Cardiac septum (tissue), 1 donor: ENCODE measurements around the gene TRMT10A. TPM values are rescaled to one million over a fixed set of nuclear protein-coding genes. Genes with fewer than 3 reads are reported as not detected.

Experiments used
- DNase-seq: peaks from one replicate; pipeline ENCODE4 v3.0.0-alpha.2; 2020; ENCODE audit warnings: low spot score
- intact Hi-C: fragments of 100-400 bp; cut with DNase I; formaldehyde crosslinking; loops from one replicate; pipeline ENCODE4 v1.14.0; 2022
- long read RNA-seq: library from polyadenylated mRNA; unstranded; transcript quantifications from one replicate; pipeline ENCODE4 v2.0.0, GENCODE V29; 2021
- total RNA-seq: library from RNA; stranded (reverse); fragmentation: NEBNext Ultra II Directional; extraction: Animal tissue kit (Norgen Biotek cat#: 25700); gene quantifications from one replicate; pipeline ENCODE4 v1.2.1, GENCODE V29; 2021
- donor health status: DM: no; HTN: no; CAD: no.

Gene TRMT10A, protein sequence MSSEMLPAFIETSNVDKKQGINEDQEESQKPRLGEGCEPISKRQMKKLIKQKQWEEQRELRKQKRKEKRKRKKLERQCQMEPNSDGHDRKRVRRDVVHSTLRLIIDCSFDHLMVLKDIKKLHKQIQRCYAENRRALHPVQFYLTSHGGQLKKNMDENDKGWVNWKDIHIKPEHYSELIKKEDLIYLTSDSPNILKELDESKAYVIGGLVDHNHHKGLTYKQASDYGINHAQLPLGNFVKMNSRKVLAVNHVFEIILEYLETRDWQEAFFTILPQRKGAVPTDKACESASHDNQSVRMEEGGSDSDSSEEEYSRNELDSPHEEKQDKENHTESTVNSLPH
- 2.7 TPM for total RNA-seq
- long read RNA-seq, partial matches to known transcripts, result 1 of 9 reads
- long read RNA-seq, other reads (novel, unspliced or antisense), result 3 of 9 reads

DNA sequence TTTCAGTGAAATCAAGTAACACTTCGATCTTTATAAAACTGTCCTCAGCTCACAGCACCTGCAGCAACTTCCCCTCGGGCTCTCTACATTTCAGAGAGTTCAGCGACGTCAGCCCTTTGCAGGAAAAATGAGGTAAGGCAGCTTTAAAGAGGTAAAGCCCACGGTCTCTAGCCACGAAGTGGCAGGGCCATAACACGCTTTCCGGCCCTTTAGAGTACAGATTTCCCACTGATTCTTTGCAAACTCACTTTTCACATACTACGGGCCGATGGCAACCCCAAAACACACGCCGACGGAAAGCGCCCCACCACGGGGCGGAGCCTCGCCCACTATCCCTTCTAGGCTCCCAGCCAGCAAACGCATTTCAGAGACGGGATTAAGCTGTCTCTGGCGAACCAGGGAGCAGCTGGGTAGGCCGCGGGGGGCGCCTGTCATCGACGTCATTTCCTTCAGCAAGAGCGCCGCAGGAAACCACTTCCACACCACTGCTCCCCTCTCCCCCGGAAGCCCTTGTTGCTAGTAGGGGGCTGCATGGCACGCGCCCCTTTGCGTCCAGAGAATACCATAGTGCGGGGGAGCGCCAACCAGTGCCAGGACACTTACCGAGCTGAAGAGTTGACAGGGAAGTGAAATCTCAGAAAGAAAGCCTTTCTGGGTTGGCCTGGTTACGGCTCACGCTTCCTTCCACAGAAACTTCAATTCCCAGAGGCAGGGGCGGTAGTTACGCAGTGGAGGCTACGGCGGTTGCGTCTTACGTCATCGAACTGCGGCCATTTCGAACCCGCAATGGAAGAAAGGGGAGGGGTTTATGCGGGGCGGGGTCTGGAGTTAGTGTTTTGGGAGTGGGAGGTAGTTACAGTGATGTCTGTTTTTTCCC is at the start of gene TRMT10A:
TSS of gene TRMT10A (minus strand) at position 730 of the 877 bp plus-strand sequence. CDS start 4,701 bp downstream, outside the sequence.
- intact Hi-C loops, result loop anchor here (2.0 to 5.0 kb wide), 3 partner anchors 159 to 387 kb away; partner anchors contain the start of genes H2AZ1 and LAMTOR3

DNA sequence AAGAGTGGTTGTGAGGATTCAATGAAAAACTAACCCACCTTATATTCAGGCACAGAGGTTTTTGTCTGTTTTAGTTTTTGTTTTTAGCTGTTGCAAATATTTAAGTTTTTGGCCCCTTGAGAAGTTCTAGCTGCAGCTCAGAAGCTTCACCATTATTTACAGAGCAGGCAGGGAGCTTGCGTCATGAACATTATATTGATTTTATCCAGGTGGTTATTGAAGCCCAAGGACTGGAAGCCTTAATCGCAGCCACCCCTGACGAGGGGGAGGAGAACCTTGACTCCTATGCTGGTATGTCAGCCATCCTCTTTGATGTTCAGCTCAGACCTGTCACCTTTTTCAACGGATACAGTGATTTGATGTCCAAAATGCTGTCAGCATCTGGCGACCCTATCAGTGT is 48.9 kb upstream of the TRMT10A start:
- DNase-seq, result no peak
- intact Hi-C loops, result loop anchor here (10.0 kb wide), 1 partner anchor 112 kb away; no protein-coding TSS in a partner anchor

More for the DNA sequence above, at the start of gene TRMT10A:
- DNase-seq, result peak; percentile 98

DNA sequence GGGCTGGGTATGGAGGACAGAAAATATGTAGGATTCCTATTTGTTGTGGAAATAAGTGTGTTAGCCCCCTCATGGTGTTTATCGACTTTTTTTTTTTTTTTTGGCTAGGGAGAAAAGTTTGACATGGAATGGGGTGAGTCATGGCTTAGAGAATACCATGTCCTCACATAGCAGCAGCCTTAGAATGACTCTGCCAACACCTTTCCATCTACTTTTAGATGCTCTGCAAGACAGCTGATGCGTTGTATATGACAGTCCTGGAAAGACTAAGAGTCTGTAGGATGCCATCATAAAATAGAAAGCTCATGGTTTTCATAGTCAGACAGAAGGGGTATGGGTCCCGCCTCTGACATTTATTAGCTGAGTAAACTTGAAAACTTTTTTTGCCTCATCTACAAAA is 48.4 kb upstream of the TRMT10A start:
- DNase-seq, result no peak
- intact Hi-C loops, result loop anchor here (10.0 kb wide), 1 partner anchor 113 kb away; no protein-coding TSS in a partner anchor

DNA sequence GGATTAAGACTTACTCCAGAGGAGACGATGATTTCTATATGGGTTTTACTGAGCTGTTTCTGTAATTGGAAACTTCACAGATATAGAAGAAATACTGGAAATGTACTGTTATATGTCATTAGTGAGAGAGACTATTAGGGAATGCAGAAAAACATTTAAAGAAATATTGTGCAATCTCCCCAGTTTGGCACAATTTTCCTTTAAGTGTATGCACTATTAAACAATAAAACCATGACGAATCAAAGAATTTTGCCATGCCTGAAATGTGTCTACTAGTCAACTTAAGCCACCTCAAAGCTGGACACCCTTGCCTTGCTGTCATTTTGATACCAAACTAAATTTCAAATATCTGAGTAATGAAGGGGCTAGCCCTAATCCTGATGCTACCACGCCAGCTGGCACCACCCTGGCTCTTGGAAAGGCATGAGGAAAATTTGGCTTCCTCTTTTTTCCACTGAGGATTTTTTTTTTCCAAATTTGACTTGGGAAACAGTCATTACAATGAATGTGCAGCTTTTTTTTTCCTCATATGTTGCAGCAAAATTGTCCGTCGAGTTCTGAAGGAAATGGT is 46.9 kb upstream of the TRMT10A start:
- intact Hi-C loops, result loop anchor here (10.0 kb wide), 1 partner anchor 114 kb away; no protein-coding TSS in a partner anchor
- no peak for DNase-seq

DNA sequence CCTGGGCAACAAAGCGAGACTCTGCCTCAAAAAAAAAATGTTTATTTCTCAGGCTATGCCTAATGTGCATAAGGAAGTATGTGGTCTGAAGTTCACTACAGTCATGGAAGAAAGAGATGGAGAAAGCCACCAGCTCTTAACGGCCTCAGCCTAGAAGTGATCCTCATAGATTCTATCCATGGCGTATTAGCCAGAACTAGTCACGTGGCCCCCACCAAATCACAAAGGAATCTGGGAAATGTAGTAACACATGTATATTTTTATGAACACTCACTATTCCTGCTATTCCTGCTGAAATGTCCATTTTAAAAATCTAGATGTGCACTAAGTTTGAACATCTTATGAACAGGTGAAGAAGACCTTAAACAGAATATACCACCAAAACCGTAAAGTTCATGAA is 44.6 kb upstream of the TRMT10A start:
- intact Hi-C loops, result no loop called here
- no peak for DNase-seq

DNA sequence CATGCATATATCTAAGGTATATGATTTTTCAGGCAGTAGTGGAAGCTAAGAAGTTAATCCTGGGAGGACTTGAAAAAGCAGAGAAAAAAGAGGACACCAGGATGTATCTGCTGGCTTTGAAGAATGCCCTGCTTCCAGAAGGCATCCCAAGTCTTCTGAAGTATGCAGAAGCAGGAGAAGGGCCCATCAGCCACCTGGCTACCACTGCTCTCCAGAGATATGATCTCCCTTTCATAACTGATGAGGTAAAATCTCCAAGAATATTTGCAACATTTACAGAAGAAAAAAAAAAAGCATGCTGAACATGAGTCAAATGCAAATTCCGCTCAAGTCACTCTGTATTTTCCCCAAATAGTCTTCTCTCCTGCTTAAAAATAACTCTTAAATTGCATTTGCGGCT is 42.9 kb upstream of the TRMT10A start:
- DNase-seq, result no peak
- intact Hi-C loops, result no loop called here

DNA sequence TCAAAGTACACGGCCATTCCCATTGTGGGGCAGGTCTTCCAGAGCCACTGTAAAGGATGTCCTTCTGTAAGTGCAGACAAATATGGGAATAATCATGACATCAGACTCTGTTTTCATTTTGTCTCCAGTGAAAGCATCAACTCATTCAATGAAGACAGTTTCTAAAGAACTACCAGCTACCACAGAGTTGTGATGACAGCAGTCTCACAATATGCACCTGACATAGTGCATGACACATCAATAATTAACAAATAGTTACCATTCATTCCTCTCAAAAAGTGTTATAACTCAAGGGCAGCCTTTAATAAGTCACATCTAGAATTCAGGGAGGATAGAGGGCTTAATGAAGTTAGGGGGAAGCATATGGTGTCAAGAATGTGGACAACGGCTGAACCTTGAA is 31.0 kb upstream of the TRMT10A start:
- DNase-seq, result no peak
- intact Hi-C loops, result no loop called here

DNA sequence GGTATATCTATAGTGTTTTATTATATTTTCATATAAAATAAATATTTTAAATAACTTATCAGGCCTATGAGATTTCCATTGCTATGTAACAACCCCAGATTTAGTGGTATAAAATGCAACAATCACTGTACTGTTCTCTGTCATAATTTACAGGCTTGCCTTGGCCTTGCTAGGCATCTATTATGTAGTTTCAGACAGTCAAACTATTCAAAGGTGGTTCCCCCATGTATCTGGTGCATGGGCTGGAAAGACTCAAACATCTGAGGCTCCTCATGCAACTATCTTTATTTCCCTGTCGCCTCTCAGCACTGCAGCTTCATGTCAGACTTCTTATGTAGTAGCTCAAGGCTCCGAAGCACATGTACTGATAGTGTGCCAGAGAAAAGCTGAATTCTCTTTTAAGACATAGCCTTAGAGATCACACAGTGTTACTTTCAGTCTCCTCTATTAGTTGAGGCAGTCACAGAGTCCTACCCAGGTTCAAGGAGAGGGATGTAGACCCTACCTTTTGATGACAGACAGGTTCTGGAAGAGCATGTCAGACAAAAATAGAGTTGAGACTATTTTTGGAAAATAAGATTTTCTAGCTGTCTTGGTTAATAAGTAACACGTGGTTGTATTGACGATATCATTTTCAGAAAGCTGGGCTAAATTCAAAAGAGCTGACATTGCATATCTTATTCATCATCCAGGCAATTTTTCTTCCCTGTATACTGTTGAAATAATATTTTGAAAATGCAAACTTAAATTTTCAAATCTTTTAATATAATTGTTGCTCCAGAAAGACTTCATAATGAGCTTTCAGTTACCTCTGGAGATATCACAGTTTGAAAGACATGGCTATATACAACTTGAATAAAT is 30.2 kb upstream of the TRMT10A start:
- DNase-seq, result no peak
- intact Hi-C loops, result no loop called here

DNA sequence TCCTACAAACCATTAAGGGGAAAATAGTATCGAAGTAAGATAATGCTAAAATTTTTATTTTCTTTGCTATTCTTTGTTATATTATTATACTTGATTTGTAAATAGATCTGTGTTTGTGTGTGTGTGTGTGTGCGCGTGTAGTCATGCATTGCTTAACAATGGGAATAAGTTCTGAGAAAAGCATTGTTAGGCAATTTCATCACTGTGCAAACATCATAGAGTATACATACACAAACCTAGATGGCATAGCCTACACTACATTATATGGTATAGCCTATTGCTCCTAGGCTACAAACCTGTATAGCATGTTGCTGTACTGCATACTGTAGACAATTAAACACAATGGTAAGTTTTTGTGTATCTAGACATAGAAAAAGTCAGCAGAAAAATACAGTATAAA is 27.9 kb upstream of the TRMT10A start:
- DNase-seq, result no peak
- intact Hi-C loops, result no loop called here

DNA sequence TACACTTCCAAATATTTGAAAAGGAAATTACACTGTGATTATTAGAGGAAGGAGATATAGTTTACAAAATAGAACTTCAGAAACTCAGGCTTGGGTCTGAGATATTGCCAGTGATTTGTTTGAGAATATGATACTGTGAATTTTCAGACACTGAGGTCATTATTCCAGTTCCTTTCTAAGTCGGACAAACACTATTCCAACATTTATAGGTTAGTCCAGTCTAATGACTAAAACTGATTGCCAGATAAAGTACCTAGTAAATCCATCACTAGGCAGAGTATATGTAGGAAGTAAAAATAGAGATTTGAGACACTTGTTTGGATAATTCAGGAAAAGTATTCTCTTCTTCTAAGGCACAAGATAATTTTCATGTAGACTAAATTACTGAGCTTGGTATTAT is 24.0 kb upstream of the TRMT10A start:
- intact Hi-C loops, result no loop called here
- DNase-seq, result no peak

DNA sequence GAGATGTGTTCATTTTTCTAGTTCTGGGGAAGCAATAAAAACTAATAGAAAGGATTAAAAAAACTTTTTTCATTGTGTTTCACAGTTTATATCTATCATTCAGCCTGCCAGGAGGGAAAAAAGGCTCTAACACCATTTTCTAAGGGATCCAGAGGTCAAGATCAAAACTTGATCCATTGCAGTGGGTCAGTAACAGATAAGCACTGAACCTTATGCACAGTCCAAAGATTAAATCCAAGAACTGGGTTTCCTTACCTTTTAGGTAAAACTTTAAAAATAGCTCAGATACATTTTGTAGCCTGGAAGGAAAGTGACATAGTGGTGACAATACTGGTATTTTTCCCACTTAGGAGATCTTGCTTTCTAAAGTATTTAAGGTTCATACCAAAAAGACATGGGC is 23.5 kb upstream of the TRMT10A start:
- intact Hi-C loops, result no loop called here
- no peak for DNase-seq

DNA sequence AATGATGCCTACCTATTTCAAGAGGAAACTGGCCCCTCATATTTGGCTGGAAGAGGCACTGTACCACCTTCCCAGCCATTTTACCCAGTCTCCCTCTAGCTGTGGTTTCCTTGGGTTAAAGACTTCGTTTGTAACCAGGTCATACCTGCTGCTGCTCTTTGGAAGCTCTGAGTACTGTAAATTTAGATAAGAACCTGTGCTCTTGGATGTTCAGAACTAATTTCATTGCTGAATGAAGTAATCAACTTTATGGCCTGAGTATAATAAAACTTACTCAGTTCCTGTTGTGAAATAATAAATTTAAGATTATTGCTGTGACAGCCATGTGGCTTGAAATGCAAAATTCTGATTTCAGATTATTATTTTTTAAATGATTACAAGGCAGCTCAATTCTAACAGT is 23.0 kb upstream of the TRMT10A start:
- DNase-seq, result no peak
- intact Hi-C loops, result no loop called here

DNA sequence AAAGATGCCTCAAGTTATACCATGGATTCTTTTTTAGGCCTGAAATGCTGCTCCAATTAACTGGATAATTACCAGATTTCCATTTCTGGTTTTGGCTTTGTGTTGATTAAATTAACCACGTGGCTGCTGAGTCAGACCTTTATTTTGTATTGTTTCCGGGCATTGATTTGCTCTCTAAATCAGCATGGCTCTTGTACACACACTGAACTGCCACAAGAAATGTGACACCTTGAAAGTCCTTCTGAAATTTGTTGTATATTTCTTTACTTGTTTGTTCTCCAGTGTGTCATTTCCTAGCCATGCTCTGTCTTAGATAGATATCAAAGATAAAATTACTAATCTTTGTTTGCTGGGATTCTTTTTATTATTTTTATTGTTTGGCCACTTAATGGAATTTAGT is 22.5 kb upstream of the TRMT10A start:
- no peak for DNase-seq
- intact Hi-C loops, result no loop called here

DNA sequence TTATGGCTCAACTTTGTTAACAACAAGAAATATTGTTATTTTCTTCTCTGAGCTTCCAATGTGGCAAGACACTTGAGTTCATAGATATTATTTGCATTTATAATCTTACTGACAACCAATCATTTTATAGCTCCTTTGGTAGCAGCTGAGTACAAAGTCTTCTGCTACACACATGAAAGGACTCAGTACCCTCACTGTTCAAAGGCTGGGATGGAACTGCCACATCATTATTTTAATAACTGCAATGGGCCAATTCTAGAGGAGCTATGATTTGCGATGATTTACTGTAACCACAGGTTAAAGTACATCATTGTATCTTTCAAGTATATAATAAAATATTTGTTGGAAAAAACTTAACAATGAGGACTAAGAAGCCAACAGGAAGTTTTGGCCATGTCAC is 21.7 kb upstream of the TRMT10A start:
- no peak for DNase-seq
- intact Hi-C loops, result no loop called here

DNA sequence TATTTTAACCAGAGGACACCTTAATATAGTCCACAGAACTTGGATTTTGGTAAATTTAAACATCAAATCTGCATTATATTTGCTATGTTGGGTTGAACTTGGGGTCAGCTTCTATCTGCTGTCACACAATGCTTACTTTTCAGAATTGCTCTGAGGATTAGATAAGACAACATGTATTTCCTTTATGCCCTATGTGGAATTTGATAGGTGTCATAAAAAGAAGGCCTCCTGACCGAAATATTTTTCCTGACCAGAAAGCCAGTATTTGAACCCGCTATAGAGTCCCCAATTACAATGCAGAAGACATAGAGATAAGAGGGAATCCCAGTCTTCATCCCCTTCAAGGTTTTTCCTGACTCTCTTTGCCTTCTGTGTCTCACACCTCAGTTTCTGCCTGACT is 14.9 kb upstream of the TRMT10A start:
- no peak for DNase-seq
- intact Hi-C loops, result no loop called here

DNA sequence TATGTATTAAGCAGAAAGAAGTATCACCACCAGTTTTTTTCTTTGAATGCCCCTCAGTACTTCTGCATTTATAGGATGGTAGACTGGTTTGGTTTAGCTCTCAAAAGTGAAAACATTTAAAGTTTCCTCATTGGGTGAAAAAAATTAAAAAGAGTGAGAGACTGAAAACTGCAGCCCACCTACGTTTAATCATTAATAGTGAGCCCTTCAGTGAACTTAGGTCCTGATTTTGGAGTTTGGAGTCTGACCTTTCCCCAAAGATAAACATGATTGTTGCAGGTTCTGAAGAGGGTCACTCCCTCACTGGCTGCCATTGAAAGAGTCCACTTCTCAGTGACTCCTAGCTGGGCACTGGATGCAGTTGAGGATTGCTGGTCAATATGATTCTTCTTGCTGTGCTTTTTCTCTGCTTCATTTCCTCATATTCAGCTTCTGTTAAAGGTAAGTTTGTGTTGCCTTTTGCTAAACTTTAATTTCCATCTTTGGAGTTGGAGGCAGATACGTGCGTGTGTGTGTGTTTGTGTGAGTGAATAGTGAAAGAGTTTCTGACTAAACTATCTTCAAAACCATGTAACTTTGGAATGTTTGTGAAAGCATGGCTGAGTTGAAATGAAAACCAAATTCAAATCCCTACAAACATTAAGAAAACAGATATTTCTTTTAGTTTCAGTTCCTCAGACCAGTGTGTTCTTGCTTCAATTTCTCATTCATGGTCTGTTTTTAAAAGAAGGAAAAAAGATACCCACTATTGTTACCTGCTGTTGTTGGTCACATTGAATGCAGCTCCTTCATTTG is 10.9 kb upstream of the TRMT10A start, which contains the start of gene MTTP:
TSS of gene MTTP (plus strand) at position 295 of the 795 bp plus-strand sequence. CDS start at position 381, 86 bp downstream.
- DNase-seq, result no peak
- intact Hi-C loops, result no loop called here

DNA sequence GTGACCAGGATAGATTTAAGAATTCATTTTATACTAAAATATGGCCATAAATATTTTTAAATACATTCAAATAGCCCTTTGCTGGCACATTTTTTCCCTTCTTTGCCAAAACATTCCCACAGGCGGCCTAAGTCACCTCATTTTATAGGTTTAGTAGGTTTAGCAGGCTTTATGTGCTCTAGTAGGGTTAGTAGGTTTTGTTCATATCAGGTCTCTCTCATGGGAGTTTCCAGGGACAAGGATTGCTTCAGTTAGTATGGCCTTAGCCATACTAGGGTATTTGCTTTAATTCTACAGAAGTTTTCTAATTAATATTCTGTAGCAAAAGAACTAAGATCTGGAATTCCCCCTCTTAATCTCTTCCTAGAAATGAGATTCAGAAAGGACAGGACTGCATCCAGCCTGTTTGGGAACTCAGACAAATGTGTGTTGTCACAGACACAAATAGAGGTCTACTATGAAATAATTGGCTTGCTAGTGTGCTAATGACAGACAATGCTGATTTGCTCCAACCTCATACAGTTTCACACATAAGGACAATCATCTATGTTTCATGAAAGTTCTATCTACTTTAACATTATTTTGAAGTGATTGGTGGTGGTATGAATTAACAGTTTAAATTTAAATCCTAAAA is 10.0 kb upstream of the TRMT10A start:
- DNase-seq, result no peak
- intact Hi-C loops, result no loop called here
